Fibroblast of lung (primary cell): Measurements from ENCODE around the gene EMC8. TPM values are rescaled to one million over a fixed set of nuclear protein-coding genes. Genes with fewer than 3 reads are reported as not detected.
"Not testable (repeated sequence)": the region's sequence is repeated elsewhere in the genome, so short reads cannot be mapped to it uniquely, and the experiment has no call there.

Experiments
- DNase-seq, 2 donors: peaks; one replicate each; pipeline versions ENCODE4 v3.0.0 to v3.0.0-alpha.2; 2010; ENCODE audit warnings: low read depth in 2 of 2
- H2AFZ ChIP-seq: 2 replicates; pipeline ENCODE4 v1.5.1; 2012; ENCODE audit warnings: low read length, control low read depth, inconsistent platforms
- H3K27ac ChIP-seq: 2 replicates; pipeline ENCODE4 v1.5.1; 2011; ENCODE audit warnings: low read length, control low read depth; ENCODE audit not compliant: insufficient read depth
- H3K27me3 ChIP-seq: 2 replicates; pipeline ENCODE4 v1.5.1; 2011; ENCODE audit warnings: mild to moderate bottlenecking, low read length; ENCODE audit not compliant: control insufficient read depth, insufficient read depth
- H3K36me3 ChIP-seq: 2 replicates; pipeline ENCODE4 v1.5.1; 2011; ENCODE audit warnings: low read length; ENCODE audit not compliant: control insufficient read depth, insufficient read depth
- H3K4me1 ChIP-seq: 2 replicates; pipeline ENCODE4 v1.5.1; 2011; ENCODE audit warnings: low read length; ENCODE audit not compliant: control insufficient read depth, insufficient read depth; ENCODE audit errors: extremely low read depth
- H3K4me2 ChIP-seq: 2 replicates; pipeline ENCODE4 v1.5.1; 2011; ENCODE audit warnings: low read length, control low read depth; ENCODE audit not compliant: insufficient read depth; ENCODE audit errors: extremely low read depth
- H3K4me3 ChIP-seq, 4 experiments: fragments of 200-600 bp in 1 of 4; sonication (generic) in 1 of 4; replicated peaks in 1 of 4; 2 replicates each; pipeline ENCODE4 v1.5.1; 2011 to 2016; ENCODE audit warnings: low read length in 4 of 4, low read depth in 3 of 4, mild to moderate bottlenecking in 3 of 4, control low read depth in 2 of 4, inconsistent platforms in 1 of 4, mixed read lengths in 1 of 4; ENCODE audit not compliant: insufficient read depth in 1 of 4; ENCODE audit errors: control extremely low read depth in 1 of 4
- H3K79me2 ChIP-seq: 2 replicates; pipeline ENCODE4 v1.5.1; 2012; ENCODE audit warnings: mild to moderate bottlenecking, low read length, inconsistent platforms; ENCODE audit not compliant: control insufficient read depth, insufficient read depth
- H3K9ac ChIP-seq: 2 replicates; pipeline ENCODE4 v1.5.1; 2011; ENCODE audit warnings: mild to moderate bottlenecking, low read length, control low read depth; ENCODE audit not compliant: insufficient read depth
- H3K9me3 ChIP-seq: 2 replicates; pipeline ENCODE4 v1.5.1; 2012; ENCODE audit warnings: low read depth, low read length; ENCODE audit not compliant: control insufficient read depth, insufficient read depth
- H4K20me1 ChIP-seq: 2 replicates; pipeline ENCODE4 v1.5.1; 2011; ENCODE audit warnings: low read length; ENCODE audit not compliant: control insufficient read depth, insufficient read depth; ENCODE audit errors: extremely low read depth
- EZH2 ChIP-seq: IDR thresholded peaks from 2 replicates; pipeline ENCODE4 v1.5.1; 2012; ENCODE audit warnings: low read length, control low read depth, mild to moderate bottlenecking; ENCODE audit errors: missing control alignments
- polyA plus RNA-seq, 2 donors: library from polyadenylated mRNA; depleted of rRNA in 1 of 2; stranded (reverse) in 1 of 2; unstranded in 1 of 2; fragments of >200 nt; gene quantifications; 2 replicates each; pipeline ENCODE4 v1.2.1, GENCODE V29; 2011 to 2012; ENCODE audit warnings: missing spikeins in 1 of 2
- total RNA-seq: library from RNA; depleted of rRNA; stranded (reverse); fragments of >200 nt; gene quantifications from 2 replicates; pipeline ENCODE4 v1.2.1, GENCODE V29; 2014
- TF ChIP-seq, protein P1 (sequence below), 2 donors: IDR thresholded peaks in 1 of 2; conservative IDR thresholded peaks in 1 of 2; 1 replicate in 1 of 2; 2 replicates in 1 of 2; pipeline ENCODE4 v1.5.1; 2011 to 2012; ENCODE audit warnings: low read length in 2 of 2, control low read depth in 1 of 2, inconsistent platforms in 1 of 2, low read depth in 1 of 2, mild to moderate bottlenecking in 1 of 2

EMC8 gene
- total and polyA plus RNA-seq, 2 donors (not counting 1 experiment from before 2014, with no cell fraction given): 25.1 to 25.9 TPM

DNA sequence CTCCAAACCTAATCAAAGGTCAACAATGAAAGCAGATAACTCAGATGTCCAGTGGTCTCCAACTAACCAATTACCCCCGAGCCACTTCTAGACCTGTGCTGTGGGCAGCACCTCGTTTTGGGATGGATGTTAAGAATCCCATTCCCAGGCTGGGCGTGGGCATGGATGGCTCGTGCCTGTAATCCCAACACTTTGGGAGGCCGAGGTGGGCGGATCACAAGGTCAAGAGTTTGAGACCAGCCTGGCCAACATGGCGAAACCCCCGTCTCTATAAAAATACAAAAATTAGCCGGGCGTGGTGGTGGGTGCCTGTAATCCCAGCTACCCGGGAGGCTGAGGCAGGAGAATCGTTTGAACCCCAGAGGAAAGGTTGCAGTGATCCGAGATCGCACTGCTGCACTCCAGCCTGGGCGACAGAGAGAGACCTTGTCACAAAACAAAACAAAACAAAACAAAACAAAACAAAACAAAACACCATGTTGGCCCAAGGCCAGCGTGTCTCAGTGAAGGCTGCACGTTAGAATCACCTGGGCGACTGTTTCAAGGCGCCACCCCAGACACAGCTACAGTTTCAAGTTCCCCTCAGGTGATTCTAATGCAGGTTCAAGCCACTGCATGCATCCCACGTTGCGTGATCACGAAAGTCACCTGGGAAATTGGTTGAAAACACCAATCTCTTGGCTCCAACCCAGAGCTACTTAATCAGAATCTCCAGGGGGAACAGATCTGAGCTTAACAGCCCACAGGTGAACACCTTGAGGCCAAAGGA lies 21.4 kb upstream of the EMC8 start:
- H3K4me2 ChIP-seq: no peak overlapping the region
- no peak for DNase-seq
- no peak overlapping the region for H3K27ac ChIP-seq
- H3K9me3 ChIP-seq: no peaks in the 10 kb centered on the region
- H3K27me3 ChIP-seq: peaks cover 6% of the 10 kb centered on the region
- no peaks in the 10 kb centered on the region for H3K79me2 ChIP-seq
- no peak overlapping the region for H2AFZ ChIP-seq
- no peaks in the 10 kb centered on the region for H3K36me3 ChIP-seq
- H3K4me3 ChIP-seq: no peak overlapping the region
- H3K9ac ChIP-seq: no peak overlapping the region
- no peaks in the 10 kb centered on the region for H4K20me1 ChIP-seq
- no peaks in the 10 kb centered on the region for H3K4me1 ChIP-seq
- TF ChIP-seq, protein P1, sequence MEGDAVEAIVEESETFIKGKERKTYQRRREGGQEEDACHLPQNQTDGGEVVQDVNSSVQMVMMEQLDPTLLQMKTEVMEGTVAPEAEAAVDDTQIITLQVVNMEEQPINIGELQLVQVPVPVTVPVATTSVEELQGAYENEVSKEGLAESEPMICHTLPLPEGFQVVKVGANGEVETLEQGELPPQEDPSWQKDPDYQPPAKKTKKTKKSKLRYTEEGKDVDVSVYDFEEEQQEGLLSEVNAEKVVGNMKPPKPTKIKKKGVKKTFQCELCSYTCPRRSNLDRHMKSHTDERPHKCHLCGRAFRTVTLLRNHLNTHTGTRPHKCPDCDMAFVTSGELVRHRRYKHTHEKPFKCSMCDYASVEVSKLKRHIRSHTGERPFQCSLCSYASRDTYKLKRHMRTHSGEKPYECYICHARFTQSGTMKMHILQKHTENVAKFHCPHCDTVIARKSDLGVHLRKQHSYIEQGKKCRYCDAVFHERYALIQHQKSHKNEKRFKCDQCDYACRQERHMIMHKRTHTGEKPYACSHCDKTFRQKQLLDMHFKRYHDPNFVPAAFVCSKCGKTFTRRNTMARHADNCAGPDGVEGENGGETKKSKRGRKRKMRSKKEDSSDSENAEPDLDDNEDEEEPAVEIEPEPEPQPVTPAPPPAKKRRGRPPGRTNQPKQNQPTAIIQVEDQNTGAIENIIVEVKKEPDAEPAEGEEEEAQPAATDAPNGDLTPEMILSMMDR (conservative IDR thresholded peaks at IDR 0.05 in 1 of 2, IDR thresholded peaks at IDR 0.05 in 1 of 2; ENCODE audit: low read depth in 1 of 2, low read length in 2 of 2): no peak
- no peak for TF ChIP-seq EZH2

DNA sequence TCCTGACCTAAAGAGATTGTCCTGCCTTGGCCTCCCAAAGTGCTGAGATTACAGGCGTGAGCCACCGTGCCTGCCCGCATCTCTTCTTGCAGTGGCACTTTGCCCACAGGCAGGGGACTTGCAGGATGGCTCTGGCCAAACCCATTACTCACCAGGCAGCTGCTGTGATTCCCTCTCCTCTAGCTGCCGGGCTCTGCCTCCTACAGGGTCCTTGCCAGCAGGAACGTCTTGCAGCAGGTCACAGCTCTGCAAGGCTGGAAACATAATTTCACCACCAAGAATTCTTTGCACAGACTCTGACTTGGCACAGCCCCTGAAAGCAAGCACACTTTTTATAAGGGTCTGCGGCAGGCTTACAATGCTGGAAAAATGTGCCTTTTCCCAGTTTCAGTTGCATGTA lies 20.4 kb upstream of the EMC8 start:
- no peak overlapping the region for H3K9ac ChIP-seq
- DNase-seq: peak; percentile 16 to 17
- H4K20me1 ChIP-seq: no peaks in the 10 kb centered on the region
- H3K27ac ChIP-seq: no peak overlapping the region
- TF ChIP-seq, protein P1 (conservative IDR thresholded peaks at IDR 0.05 in 1 of 2, IDR thresholded peaks at IDR 0.05 in 1 of 2; ENCODE audit: low read depth in 1 of 2, low read length in 2 of 2): no peak
- no peak for TF ChIP-seq EZH2
- no peaks in the 10 kb centered on the region for H3K79me2 ChIP-seq
- H3K27me3 ChIP-seq: peaks cover 6% of the 10 kb centered on the region
- H3K9me3 ChIP-seq: no peaks in the 10 kb centered on the region
- H3K36me3 ChIP-seq: no peaks in the 10 kb centered on the region
- H2AFZ ChIP-seq: no peak overlapping the region
- H3K4me1 ChIP-seq: no peaks in the 10 kb centered on the region
- H3K4me3 ChIP-seq: no peak overlapping the region
- no peak overlapping the region for H3K4me2 ChIP-seq

- Histone ChIP-seq H3K4me2 (no peak overlapping the region), H3K4me1 (no peaks in the 10 kb centered on the region), H3K9ac (no peak overlapping the region), H3K36me3 (no peaks in the 10 kb centered on the region), H3K27me3 (peaks cover 6% of the 10 kb centered on the region), H2AFZ (no peak overlapping the region), H3K4me3 (no peak overlapping the region), H4K20me1 (no peaks in the 10 kb centered on the region), H3K27ac (no peak overlapping the region), H3K79me2 (no peaks in the 10 kb centered on the region), H3K9me3 (no peaks in the 10 kb centered on the region)
- peak; percentile 56 to 77 for DNase-seq
- TF ChIP-seq, protein P1 (conservative IDR thresholded peaks at IDR 0.05 in 1 of 2, IDR thresholded peaks at IDR 0.05 in 1 of 2; ENCODE audit: low read depth in 1 of 2, low read length in 2 of 2): peak; percentile 59 to 81
- no peak for TF ChIP-seq EZH2
These were observed 19.9 kb upstream of the EMC8 start for GRCh38 chr16:85819245-85819644.

DNA sequence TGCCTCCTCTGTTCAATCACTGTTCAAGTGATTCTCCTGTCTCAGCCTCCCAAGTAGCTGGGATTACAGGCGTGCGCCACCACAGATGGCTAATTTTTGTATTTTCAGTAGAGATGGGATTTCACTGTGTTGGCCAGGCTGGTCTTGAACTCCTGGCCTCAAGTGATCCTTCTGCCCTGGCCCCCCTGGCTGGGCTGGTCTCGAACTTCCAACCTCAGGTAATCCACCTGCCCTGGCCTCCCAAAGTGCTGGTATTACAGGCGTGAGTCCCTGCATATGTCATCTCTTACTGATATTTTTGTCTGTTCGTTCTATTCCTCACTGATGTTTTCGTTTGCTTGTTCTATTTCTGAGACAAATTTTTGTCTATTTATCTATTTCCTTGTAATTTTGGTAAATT lies 17.9 kb upstream of the EMC8 start:
- H3K27ac ChIP-seq, H3K4me3 ChIP-seq, H3K4me2 ChIP-seq, H2AFZ ChIP-seq, DNase-seq, H3K9me3 ChIP-seq, H3K79me2 ChIP-seq, H3K9ac ChIP-seq, H3K36me3 ChIP-seq, H3K4me1 ChIP-seq, H4K20me1 ChIP-seq: not testable (repeated sequence)
- H3K27me3 ChIP-seq: peaks cover 11% of the 10 kb centered on the region
